Measurements from ENCODE around the gene SLC25A19. TPM values are rescaled to one million over a fixed set of nuclear protein-coding genes. Genes with fewer than 3 reads are reported as not detected.

The SLC25A19 gene
- total RNA-seq, 2 donors from 2014 or later = 8.8 to 10.2 TPM

DNA sequence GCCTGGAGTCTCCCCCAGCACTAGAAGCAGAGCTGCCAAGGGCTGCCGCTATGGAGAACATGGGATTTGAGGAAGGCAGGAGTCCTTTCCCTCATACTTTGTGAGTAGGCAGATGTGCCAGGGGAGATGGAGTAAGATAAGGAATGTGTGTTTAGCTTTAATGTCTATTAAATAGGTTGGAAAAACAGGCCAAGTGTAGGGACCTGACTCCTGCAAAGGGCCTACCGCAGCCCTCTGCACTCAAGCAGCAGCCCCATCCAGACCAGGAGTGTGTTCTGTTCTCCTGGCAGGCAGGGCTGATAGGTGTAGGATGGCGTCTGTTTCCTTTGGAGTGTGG is 16.4 kb downstream of the SLC25A19 start:
- DNase-seq (ENCODE audit: low spot score) = no peak
- Histone ChIP-seq H3K4me3 (no peak overlapping the region), H3K9me3 (no peaks in the 10 kb centered on the region), H3K27me3 (no peaks in the 10 kb centered on the region), H3K36me3 (peaks cover 6% of the 10 kb centered on the region), H3K4me1 (peaks cover 0 to 30% of the 10 kb centered on the region in 2 donors), H3K27ac (peak overlapping the region in 1 of 2 donors; percentile 8)
- TF ChIP-seq, protein P1, sequence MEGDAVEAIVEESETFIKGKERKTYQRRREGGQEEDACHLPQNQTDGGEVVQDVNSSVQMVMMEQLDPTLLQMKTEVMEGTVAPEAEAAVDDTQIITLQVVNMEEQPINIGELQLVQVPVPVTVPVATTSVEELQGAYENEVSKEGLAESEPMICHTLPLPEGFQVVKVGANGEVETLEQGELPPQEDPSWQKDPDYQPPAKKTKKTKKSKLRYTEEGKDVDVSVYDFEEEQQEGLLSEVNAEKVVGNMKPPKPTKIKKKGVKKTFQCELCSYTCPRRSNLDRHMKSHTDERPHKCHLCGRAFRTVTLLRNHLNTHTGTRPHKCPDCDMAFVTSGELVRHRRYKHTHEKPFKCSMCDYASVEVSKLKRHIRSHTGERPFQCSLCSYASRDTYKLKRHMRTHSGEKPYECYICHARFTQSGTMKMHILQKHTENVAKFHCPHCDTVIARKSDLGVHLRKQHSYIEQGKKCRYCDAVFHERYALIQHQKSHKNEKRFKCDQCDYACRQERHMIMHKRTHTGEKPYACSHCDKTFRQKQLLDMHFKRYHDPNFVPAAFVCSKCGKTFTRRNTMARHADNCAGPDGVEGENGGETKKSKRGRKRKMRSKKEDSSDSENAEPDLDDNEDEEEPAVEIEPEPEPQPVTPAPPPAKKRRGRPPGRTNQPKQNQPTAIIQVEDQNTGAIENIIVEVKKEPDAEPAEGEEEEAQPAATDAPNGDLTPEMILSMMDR (IDR thresholded peaks at IDR 0.05) = no peak

DNA sequence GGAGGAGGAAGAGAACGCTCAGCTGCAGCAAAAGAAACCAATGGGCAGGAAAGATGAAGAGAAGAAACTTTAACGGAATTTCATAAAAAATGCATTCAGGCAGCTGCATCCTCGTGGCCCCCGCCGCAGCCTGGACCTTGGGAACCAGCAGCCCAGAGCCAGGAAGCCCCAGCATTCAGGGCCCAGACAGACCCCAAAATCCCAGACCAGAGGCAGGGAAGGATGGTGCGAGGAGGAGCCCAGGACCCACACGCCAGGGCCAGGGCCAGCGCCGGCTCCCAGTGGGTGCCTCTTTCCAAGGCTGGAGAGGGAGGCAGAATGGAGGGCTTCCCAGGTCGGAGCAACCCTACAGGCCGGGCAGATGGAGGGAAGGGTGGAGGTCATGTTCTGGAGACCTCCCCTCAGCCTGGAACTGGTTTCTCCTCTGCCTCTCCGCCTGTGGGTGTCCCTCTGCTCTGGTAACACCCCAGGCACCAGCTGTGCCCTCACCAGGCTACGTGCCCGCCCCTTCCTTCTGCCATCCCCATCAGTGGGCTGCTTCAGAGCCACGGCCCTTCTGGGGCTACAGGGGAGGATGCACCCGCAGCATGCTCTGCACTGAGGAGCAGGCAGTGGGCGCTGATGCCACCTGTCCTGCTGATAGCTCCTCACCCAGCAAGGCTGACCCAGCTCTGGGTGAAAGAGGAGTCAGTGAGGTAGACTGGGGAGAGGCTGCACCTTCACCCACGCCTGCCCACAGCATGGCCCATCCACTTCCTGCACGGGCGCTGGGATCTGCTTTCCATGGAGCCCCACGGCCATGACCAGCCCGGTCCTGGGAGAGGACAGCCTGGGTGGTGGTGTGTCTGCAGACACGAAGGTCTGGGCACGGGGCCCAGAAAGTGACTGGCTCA is 17.0 kb downstream of the SLC25A19 start:
- peak overlapping the region; percentile 83 to 99 for H3K27ac ChIP-seq
- DNase-seq (ENCODE audit: low spot score) = no peak
- TF ChIP-seq, protein P1 (IDR thresholded peaks at IDR 0.05) = no peak

DNA sequence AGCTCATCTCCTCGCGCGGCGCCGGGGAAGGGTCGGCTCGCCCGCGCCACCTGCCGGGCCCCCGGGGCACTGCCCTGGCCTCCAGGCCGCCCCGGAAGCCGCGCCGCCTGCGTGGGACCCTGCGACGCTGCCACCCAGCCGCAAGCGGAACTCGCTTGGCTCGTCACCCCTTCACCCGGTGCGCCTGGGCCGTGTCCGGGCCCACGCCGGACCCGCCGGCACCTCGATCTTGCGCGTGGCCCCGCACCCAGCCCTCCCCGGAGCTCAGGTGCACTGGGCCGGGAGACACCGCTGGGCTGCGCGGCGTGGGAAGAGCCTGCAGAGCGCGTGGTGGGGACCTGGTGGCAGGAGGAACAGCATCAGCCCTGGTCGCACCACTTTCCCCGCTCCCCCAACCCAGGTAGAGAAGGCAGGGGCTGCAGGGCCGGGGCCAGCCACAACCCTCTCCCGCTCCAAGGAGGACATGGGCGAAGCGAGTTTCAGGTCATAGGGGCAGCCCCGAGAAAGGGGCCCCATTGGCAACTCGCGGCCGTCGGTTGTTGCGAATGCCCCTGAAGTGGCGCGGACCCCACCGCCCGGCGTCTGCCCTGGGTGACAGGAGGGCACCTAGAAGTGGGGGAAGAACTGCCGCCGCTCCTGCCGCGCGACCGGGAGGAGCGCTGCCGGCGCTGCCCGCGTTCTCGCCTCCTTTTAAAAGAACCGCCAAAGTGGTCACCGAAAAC is 17.8 kb downstream of the SLC25A19 start:
- TF ChIP-seq, protein P1 (IDR thresholded peaks at IDR 0.05) = peak; percentile 82 to 87
- DNase-seq (ENCODE audit: low spot score) = no peak
- Histone ChIP-seq H3K4me1 (peaks cover 0 to 30% of the 10 kb centered on the region in 2 donors), H3K9me3 (no peaks in the 10 kb centered on the region), H3K27ac (peak overlapping the region; percentile 83 to 99), H3K27me3 (no peaks in the 10 kb centered on the region), H3K36me3 (peaks cover 10% of the 10 kb centered on the region), H3K4me3 (peak overlapping the region; percentile 68 to 89)

More for the DNA sequence above, 17.0 kb downstream of the SLC25A19 start:
- no peaks in the 10 kb centered on the region for H3K9me3 ChIP-seq
- H3K4me3 ChIP-seq = peak overlapping the region; percentile 68 to 89
- peaks cover 0 to 30% of the 10 kb centered on the region in 2 donors for H3K4me1 ChIP-seq
- peaks cover 5% of the 10 kb centered on the region for H3K36me3 ChIP-seq
- no peaks in the 10 kb centered on the region for H3K27me3 ChIP-seq

DNA sequence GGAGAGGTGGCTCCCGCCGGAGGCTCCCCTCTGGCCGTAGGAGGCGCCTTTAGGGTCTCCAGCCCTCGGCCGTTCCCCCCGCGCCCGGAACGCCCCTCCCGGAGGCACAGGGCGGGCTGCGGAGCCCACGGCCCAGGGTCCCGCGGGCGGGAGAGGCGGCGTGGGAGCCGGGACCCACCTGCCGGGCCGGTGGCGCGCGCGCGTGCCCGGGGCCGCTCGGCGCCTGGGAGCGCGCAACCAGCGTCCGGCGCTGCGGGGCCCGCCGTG is 18.3 kb downstream of the SLC25A19 start, which contains the start of gene MIF4GD:
Gene MIF4GD, minus strand, starts transcription at position 266 of the 267 bp plus-strand sequence. CDS start 1,036 bp downstream, outside the sequence.
- H3K4me3 ChIP-seq = peak within 1 kb of the TSS; percentile 89 to 98
- DNase-seq (ENCODE audit: low spot score) = no peak
- peak within 1 kb of the TSS; percentile 93 to 99 for H3K27ac ChIP-seq
- peaks cover 0 to 30% of the 10 kb centered on the region in 2 donors for H3K4me1 ChIP-seq
- H3K9me3 ChIP-seq = no peaks in the 10 kb centered on the region
- H3K27me3 ChIP-seq = no peaks in the 10 kb centered on the region
- peaks cover 15% of the 10 kb centered on the region for H3K36me3 ChIP-seq
- TF ChIP-seq, protein P1 (IDR thresholded peaks at IDR 0.05) = no peak

DNA sequence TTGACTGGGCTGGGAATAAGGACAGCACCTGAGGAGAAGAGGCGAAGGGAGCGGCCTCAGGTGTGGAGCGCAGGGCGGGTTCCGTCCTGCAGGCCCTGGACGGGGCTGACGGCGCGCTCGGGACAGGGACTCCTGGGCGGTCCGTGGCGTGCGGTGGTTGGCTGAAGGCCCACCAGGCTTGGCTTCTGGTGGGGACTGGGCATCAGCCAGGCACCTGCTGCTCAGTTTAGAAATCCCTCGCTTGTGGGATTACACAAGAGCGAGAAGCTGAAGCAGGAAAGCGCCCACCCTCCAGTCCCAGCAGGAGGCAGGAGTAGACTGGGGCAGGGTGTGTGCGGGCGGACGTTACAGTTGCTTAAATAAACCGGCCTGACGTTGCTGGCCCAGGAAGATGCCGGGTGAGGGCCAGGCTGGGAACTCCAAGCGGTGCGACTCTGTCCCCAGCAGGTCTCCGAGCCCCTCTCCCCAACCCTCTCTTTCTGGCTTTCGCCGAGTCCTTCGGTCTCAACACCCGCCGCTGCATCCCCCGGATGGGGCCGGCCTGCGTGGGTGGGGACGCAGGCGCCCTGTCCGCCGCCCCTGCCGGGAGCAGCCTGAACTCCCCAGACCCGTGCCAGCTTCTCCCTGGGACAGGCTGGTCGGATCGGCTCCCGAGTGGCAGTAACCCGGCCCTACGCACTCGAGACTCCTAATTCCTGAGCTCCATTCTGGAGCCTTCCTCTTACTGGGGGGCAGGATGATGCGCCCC is 18.8 kb downstream of the SLC25A19 start:
- no peaks in the 10 kb centered on the region for H3K27me3 ChIP-seq
- DNase-seq (ENCODE audit: low spot score) = no peak
- H3K36me3 ChIP-seq = peaks cover 21% of the 10 kb centered on the region
- peak overlapping the region; percentile 93 to 99 for H3K27ac ChIP-seq
- TF ChIP-seq, protein P1 (IDR thresholded peaks at IDR 0.05) = peak in 1 of 2 donors; percentile 58
- H3K4me1 ChIP-seq = peaks cover 0 to 30% of the 10 kb centered on the region in 2 donors
- H3K4me3 ChIP-seq = peak overlapping the region; percentile 89 to 98
- no peaks in the 10 kb centered on the region for H3K9me3 ChIP-seq

Data from right atrium auricular region (tissue), 2 donors.